IMR-90 (cell line): ENCODE measurements around the gene ARHGEF6. TPM values are rescaled to one million over a fixed set of nuclear protein-coding genes. Genes with fewer than 3 reads are reported as not detected.

Experiments
- ATAC-seq: fragments of 200-7000 bp; cut with Tn5 transposase; 2 replicates; pipeline ENCODE4 v1.9.1; 2020; ENCODE audit warnings: low read depth, mild to moderate bottlenecking, moderate library complexity
- BruUV-seq: library from RNA; stranded (reverse); fragments of 400-500 nt; replicated peaks from 2 replicates; lab custom pipeline; 2021; lab: Mats Ljungman, UMichigan
- CTCF ChIA-PET: fragments of 300-600 bp; formaldehyde crosslinking; extraction: SDS; loops from one replicate; lab custom pipeline; 2021; ENCODE audit warnings: antibody characterized with exemption; lab: Yijun Ruan, JAX
- POLR2A ChIA-PET: fragments of 300-600 bp; sonication (Branson Sonifier 250); formaldehyde crosslinking; loops from one replicate; lab custom pipeline; 2022; ENCODE audit warnings: antibody characterized with exemption; ENCODE audit not compliant: unreplicated experiment; lab: Charles Lee
- DNase-seq: peaks from one replicate; pipeline ENCODE4 v3.0.0; 2013
- H2AFZ ChIP-seq: replicated peaks from 2 replicates; pipeline ENCODE3; 2013; ENCODE audit warnings: low read length, mild to moderate bottlenecking; ENCODE audit not compliant: poor library complexity
- H2AK5ac ChIP-seq: 2 replicates; pipeline ENCODE4 v1.6.1; 2013; ENCODE audit warnings: low read depth, low read length, inconsistent platforms
- H2AK9ac ChIP-seq: replicated peaks from 2 replicates; pipeline ENCODE3; 2013; ENCODE audit warnings: mild to moderate bottlenecking, low read depth, low read length, moderate library complexity; ENCODE audit not compliant: poor library complexity
- H2BK120ac ChIP-seq: 2 replicates; pipeline ENCODE4 v1.6.1; 2013; ENCODE audit warnings: low read depth, low read length, inconsistent platforms
- H2BK15ac ChIP-seq: 3 replicates; pipeline ENCODE4 v1.6.1; 2013; ENCODE audit warnings: low read depth, low read length, inconsistent platforms
- H2BK20ac ChIP-seq: 2 replicates; pipeline ENCODE4 v1.6.1; 2013; ENCODE audit warnings: low read depth, mild to moderate bottlenecking, inconsistent platforms, low read length, moderate library complexity
- H2BK5ac ChIP-seq: 2 replicates; pipeline ENCODE4 v1.6.1; 2013; ENCODE audit warnings: mild to moderate bottlenecking, low read depth, low read length, inconsistent platforms; ENCODE audit not compliant: poor library complexity, severe bottlenecking
- H3K14ac ChIP-seq: replicated peaks from 2 replicates; pipeline ENCODE4 v1.6.1; 2013; ENCODE audit warnings: low read depth, low read length, inconsistent platforms
- H3K18ac ChIP-seq: 2 replicates; pipeline ENCODE4 v1.6.1; 2013; ENCODE audit warnings: low read depth, low read length, control low read depth
- H3K23ac ChIP-seq: 2 replicates; pipeline ENCODE4 v1.6.1; 2013; ENCODE audit warnings: low read depth, low read length, inconsistent platforms
- H3K27ac ChIP-seq: 2 replicates; pipeline ENCODE4 v1.5.1; 2013; ENCODE audit warnings: mild to moderate bottlenecking, control low read depth, low read length; ENCODE audit not compliant: insufficient read depth
- H3K27me3 ChIP-seq: 2 replicates; pipeline ENCODE4 v1.6.1; 2013; ENCODE audit warnings: low read length; ENCODE audit not compliant: control insufficient read depth, insufficient read depth
- H3K36me3 ChIP-seq: 2 replicates; pipeline ENCODE4 v1.6.1; 2013; ENCODE audit warnings: low read length, mixed read lengths; ENCODE audit not compliant: control insufficient read depth, insufficient read depth
- H3K4ac ChIP-seq: 2 replicates; pipeline ENCODE4 v1.6.1; 2013; ENCODE audit warnings: low read depth, low read length, inconsistent platforms
- H3K4me1 ChIP-seq: 2 replicates; pipeline ENCODE4 v1.6.1; 2013; ENCODE audit warnings: low read length, mixed read lengths; ENCODE audit not compliant: control insufficient read depth, insufficient read depth
- H3K4me2 ChIP-seq: 2 replicates; pipeline ENCODE4 v1.6.1; 2013; ENCODE audit warnings: low read depth, mild to moderate bottlenecking, control low read depth, low read length, moderate library complexity
- H3K4me3 ChIP-seq: 2 replicates; pipeline ENCODE4 v1.5.1; 2013; ENCODE audit warnings: low read depth, mild to moderate bottlenecking, control low read depth, low read length, moderate library complexity; ENCODE audit not compliant: insufficient read depth
- H3K56ac ChIP-seq: 2 replicates; pipeline ENCODE4 v1.6.1; 2013; ENCODE audit warnings: low read length, inconsistent platforms; ENCODE audit not compliant: insufficient read depth; ENCODE audit errors: extremely low read depth
- H3K79me1 ChIP-seq, 2 experiments: 2 replicates each; pipeline ENCODE4 v1.6.1; 2013; ENCODE audit warnings: low read length in 2 of 2, inconsistent platforms in 1 of 2, low read depth in 1 of 2
- H3K9ac ChIP-seq: 2 replicates; pipeline ENCODE4 v1.6.1; 2013; ENCODE audit warnings: low read depth, low read length, control low read depth
- H3K9me1 ChIP-seq: 2 replicates; pipeline ENCODE4 v1.6.1; 2013; ENCODE audit warnings: low read length, inconsistent platforms; ENCODE audit not compliant: insufficient read depth
- H3K9me3 ChIP-seq: 2 replicates; pipeline ENCODE4 v1.6.1; 2013; ENCODE audit warnings: low read length; ENCODE audit not compliant: control insufficient read depth, insufficient read depth
- H4K20me1 ChIP-seq: 2 replicates; pipeline ENCODE4 v1.6.1; 2013; ENCODE audit warnings: low read length, inconsistent platforms; ENCODE audit not compliant: insufficient read depth
- H4K5ac ChIP-seq: 2 replicates; pipeline ENCODE4 v1.6.1; 2013; ENCODE audit warnings: mild to moderate bottlenecking, low read depth, low read length, control low read depth
- H4K8ac ChIP-seq, 2 experiments: 2 replicates each; pipeline ENCODE4 v1.6.1; 2013; ENCODE audit warnings: low read depth in 2 of 2, low read length in 2 of 2, control low read depth in 1 of 2, inconsistent platforms in 1 of 2
- H4K91ac ChIP-seq: 2 replicates; pipeline ENCODE4 v1.6.1; 2013; ENCODE audit warnings: low read depth, low read length, inconsistent platforms; ENCODE audit not compliant: insufficient read depth
- BHLHE40 ChIP-seq: fragments of 150-350 bp; IDR thresholded peaks from 2 replicates; pipeline ENCODE4 v1.6.1; 2016; ENCODE audit warnings: mild to moderate bottlenecking, low read depth, low read length
- CEBPB ChIP-seq: IDR thresholded peaks from 2 replicates; pipeline ENCODE4 v1.6.1; 2012; ENCODE audit warnings: low read depth, low read length, improper control_type of control experiment
- CHD1 ChIP-seq: IDR thresholded peaks from 2 replicates; pipeline ENCODE4 v1.6.1; 2012; ENCODE audit warnings: low read depth, low read length, improper control_type of control experiment
- FOS ChIP-seq: fragments of 150-350 bp; IDR thresholded peaks from 2 replicates; pipeline ENCODE4 v1.6.1; 2016; ENCODE audit warnings: low read depth, low read length
- MAFK ChIP-seq: IDR thresholded peaks from 2 replicates; pipeline ENCODE4 v1.6.1; 2012; ENCODE audit warnings: low read depth, low read length, improper control_type of control experiment
- MAZ ChIP-seq: IDR thresholded peaks from 2 replicates; pipeline ENCODE4 v1.6.1; 2012; ENCODE audit warnings: low read depth, mild to moderate bottlenecking, low read length, improper control_type of control experiment, moderate library complexity, borderline replicate concordance
- MXI1 ChIP-seq: IDR thresholded peaks from 2 replicates; pipeline ENCODE4 v1.6.1; 2012; ENCODE audit warnings: low read depth, mild to moderate bottlenecking, low read length, moderate library complexity, borderline replicate concordance
- RAD21 ChIP-seq: IDR thresholded peaks from 2 replicates; pipeline ENCODE4 v1.6.1; 2012; ENCODE audit warnings: low read length, improper control_type of control experiment
- RCOR1 ChIP-seq: IDR thresholded peaks from 2 replicates; pipeline ENCODE4 v1.6.1; 2012; ENCODE audit warnings: mild to moderate bottlenecking, low read length, improper control_type of control experiment; ENCODE audit not compliant: insufficient replicate concordance
- SMC3 ChIP-seq: fragments of 150-350 bp; IDR thresholded peaks from 2 replicates; pipeline ENCODE4 v1.6.1; 2016; ENCODE audit warnings: low read depth, mild to moderate bottlenecking, antibody characterized with exemption, low read length, moderate library complexity
- WGBS, 2 experiments: methylation state at CpG; one replicate each; pipeline versions ENCODE4 v1.1.5 to v1.1.7; 2013; ENCODE audit warnings: missing lambda C conversion rate in 2 of 2; ENCODE audit not compliant: insufficient read length in 1 of 2; ENCODE audit errors: extremely low coverage in 2 of 2; 5-methylcytosine and 5-hydroxymethylcytosine counted together
- dilution Hi-C: fragments of 300-500 bp; cut with HindIII; formaldehyde crosslinking; loops from one replicate; pipeline ENCODE4 v1.14.3; 2018; ENCODE audit warnings: low sequenced_read_pairs; ENCODE audit not compliant: unreplicated experiment
- in situ Hi-C: fragments of 300-500 bp; cut with MboI; formaldehyde crosslinking; loops from 3 replicates; pipeline ENCODE4 v1.14.3; 2019; ENCODE audit warnings: low sequenced_read_pairs, inconsistent platforms, mixed read lengths
- intact Hi-C: fragments of 100-400 bp; cut with micrococcal nuclease; formaldehyde crosslinking; loops from 2 replicates; pipeline ENCODE4 v1.10.0; 2022
- polyA plus RNA-seq, 3 experiments: library from polyadenylated mRNA; depleted of rRNA; stranded (reverse); fragments of >200 nt; gene quantifications; 2 replicates each; pipeline ENCODE4 v1.2.3, GENCODE V29; 2012; ENCODE audit warnings: low replicate concordance in 1 of 3
- total RNA-seq: library from RNA; depleted of rRNA; stranded (reverse); fragments of >200 nt; gene quantifications from 2 replicates; pipeline ENCODE4 v1.2.3, GENCODE V29; 2012
- TF ChIP-seq, protein P1 (sequence below): fragments of 150-350 bp; IDR thresholded peaks from 2 replicates; pipeline ENCODE4 v1.6.1; 2016; ENCODE audit warnings: low read depth, mild to moderate bottlenecking, low read length, moderate library complexity, borderline replicate concordance
- TF ChIP-seq, protein P2 (sequence below): conservative IDR thresholded peaks from 2 replicates; pipeline ENCODE4 v1.5.1; 2012; ENCODE audit warnings: mild to moderate bottlenecking, low read depth, low read length, improper control_type of control experiment

ARHGEF6 gene
- total and polyA plus RNA-seq, 2 of the 4 experiments (the other 2 are of a cell fraction), result 2.1 to 2.7 TPM

DNA sequence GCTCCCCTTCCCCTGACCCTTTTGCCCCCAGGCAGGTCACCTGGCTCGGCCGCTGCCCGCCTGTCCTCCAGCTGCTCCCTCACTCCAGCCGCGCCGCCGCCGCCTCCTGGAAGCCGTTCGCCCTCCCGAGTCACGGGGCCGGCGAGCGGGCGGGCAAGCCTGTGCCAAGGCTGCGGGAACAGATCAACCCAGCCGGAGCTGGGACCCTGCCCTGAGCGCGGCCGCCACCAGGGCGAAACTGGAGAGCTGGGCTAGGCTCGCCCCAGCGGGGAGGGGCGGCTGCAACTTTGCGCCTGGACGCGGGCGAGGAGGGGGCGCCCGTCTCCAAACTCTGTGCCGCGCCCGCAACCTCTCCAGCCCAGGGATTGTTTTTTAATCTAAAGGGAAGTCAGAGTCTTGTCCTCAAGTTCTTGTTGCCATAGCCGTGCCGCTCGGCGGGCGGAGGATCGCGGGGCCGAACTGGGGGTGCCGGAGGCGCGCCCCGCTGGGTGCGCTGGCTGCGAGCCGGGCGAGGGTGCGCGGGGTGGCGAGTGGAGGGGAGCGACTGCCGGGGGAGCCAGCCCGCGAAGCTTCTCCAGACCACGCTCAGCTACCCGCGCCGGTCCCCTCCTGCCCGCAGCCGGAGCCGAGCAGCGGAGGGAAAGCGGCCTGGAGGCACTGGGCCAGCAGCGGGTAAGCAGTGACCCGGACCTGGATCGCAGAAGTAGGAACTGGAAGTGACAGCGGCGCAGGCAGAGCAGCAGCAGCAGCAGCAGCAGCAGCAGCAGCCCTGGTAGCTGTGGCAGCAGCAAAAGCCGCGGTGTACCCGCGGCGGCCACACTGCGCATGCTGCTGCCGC, 13.4 kb downstream of the ARHGEF6 start:
- ATAC-seq (peak; percentile 68), DNase-seq (peak; percentile 37)
- H3K18ac ChIP-seq, result no peak overlapping the region; the same call in 1 of the 2 replicates
- in situ Hi-C loops, result loop anchor here (10.0 kb wide), 1 partner anchor 63 kb away; no protein-coding TSS in a partner anchor
- H3K14ac ChIP-seq, result peak overlapping the region; percentile 38; the same call in 1 of the 2 replicates
- H3K23ac ChIP-seq, result no peak overlapping the region
- peak overlapping the region; percentile 91 for H3K4me2 ChIP-seq
- H3K4ac ChIP-seq, result peak overlapping the region; percentile 59
- no peaks in the 10 kb centered on the region for H3K79me1 ChIP-seq
- peak overlapping the region; percentile 50 for H3K27ac ChIP-seq
- peak overlapping the region; percentile 52 for H3K4me3 ChIP-seq
- H3K27me3 ChIP-seq, result no peaks in the 10 kb centered on the region
- H4K8ac ChIP-seq, result peak overlapping the region in 1 of 2 experiments; percentile 50; a peak in 1 of 4 replicates
- no peaks in the 10 kb centered on the region; the same call in 1 of the 2 replicates for H4K20me1 ChIP-seq
- H3K4me1 ChIP-seq, result peaks cover 3% of the 10 kb centered on the region
- no peak overlapping the region for H4K91ac ChIP-seq
- peak overlapping the region; percentile 88 for H2AFZ ChIP-seq
- H2BK5ac ChIP-seq, result peak overlapping the region; percentile 57
- no peaks in the 10 kb centered on the region for H3K9me3 ChIP-seq
- intact Hi-C loops, result loop anchor here (2.0 to 5.0 kb wide), 2 partner anchors 49 to 145 kb away; no protein-coding TSS in a partner anchor
- no peaks in the 10 kb centered on the region for H3K36me3 ChIP-seq
- H4K5ac ChIP-seq, result peak overlapping the region; percentile 12
- no peaks in the 10 kb centered on the region for H3K9me1 ChIP-seq
- H2AK5ac ChIP-seq, result no peak overlapping the region
- dilution Hi-C loops, result no loop called here
- ChIA-PET POLR2A (interaction anchor here (0.5 kb wide), 1 partner anchor 30 kb away, joined by 10 read pairs; no protein-coding TSS in a partner anchor), CTCF (interaction anchor here (0.6 kb wide), 1 partner anchor 19 kb away, joined by 4 read pairs; no protein-coding TSS in a partner anchor)
- no peak overlapping the region for H2BK20ac ChIP-seq
- 0 out of 2 replicates have a peak overlapping the region, but pooled peaks have one; percentile 3 for H3K56ac ChIP-seq
- no peak overlapping the region for H2BK15ac ChIP-seq
- no TSS peak for BruUV-seq
- 32% methylated on average over 27 of the region's 78 CpGs; no CpG with 5 or more reads in 1 of the 2 experiments for WGBS, 2 experiments
- H3K9ac ChIP-seq, result peak overlapping the region; percentile 62
- peak overlapping the region; percentile 48 for H2AK9ac ChIP-seq
- H2BK120ac ChIP-seq, result peak overlapping the region; percentile 21
- TF ChIP-seq MAZ, result no peak
- no peak for TF ChIP-seq RCOR1
- no peak for TF ChIP-seq FOS
- no peak for TF ChIP-seq CEBPB
- no peak for TF ChIP-seq RAD21
- no peak for TF ChIP-seq SMC3
- no peak for TF ChIP-seq MAFK
- no peak for TF ChIP-seq MXI1
- no peak for TF ChIP-seq BHLHE40
- TF ChIP-seq CHD1, result no peak
- TF ChIP-seq, protein P1, sequence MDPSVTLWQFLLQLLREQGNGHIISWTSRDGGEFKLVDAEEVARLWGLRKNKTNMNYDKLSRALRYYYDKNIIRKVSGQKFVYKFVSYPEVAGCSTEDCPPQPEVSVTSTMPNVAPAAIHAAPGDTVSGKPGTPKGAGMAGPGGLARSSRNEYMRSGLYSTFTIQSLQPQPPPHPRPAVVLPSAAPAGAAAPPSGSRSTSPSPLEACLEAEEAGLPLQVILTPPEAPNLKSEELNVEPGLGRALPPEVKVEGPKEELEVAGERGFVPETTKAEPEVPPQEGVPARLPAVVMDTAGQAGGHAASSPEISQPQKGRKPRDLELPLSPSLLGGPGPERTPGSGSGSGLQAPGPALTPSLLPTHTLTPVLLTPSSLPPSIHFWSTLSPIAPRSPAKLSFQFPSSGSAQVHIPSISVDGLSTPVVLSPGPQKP, result no peak
- TF ChIP-seq, protein P2, sequence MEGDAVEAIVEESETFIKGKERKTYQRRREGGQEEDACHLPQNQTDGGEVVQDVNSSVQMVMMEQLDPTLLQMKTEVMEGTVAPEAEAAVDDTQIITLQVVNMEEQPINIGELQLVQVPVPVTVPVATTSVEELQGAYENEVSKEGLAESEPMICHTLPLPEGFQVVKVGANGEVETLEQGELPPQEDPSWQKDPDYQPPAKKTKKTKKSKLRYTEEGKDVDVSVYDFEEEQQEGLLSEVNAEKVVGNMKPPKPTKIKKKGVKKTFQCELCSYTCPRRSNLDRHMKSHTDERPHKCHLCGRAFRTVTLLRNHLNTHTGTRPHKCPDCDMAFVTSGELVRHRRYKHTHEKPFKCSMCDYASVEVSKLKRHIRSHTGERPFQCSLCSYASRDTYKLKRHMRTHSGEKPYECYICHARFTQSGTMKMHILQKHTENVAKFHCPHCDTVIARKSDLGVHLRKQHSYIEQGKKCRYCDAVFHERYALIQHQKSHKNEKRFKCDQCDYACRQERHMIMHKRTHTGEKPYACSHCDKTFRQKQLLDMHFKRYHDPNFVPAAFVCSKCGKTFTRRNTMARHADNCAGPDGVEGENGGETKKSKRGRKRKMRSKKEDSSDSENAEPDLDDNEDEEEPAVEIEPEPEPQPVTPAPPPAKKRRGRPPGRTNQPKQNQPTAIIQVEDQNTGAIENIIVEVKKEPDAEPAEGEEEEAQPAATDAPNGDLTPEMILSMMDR, result no peak
